GM19025 (cell line): Measurements from ENCODE around the gene RPL22.

Experiments
- ATAC-seq: cut with Tn5 transposase; IDR thresholded peaks from one replicate; pipeline ENCODE4 v1.9.1; 2021; ENCODE audit warnings: mild to moderate bottlenecking, low read depth, moderate library complexity; ENCODE audit not compliant: unreplicated experiment

RPL22 gene

DNA sequence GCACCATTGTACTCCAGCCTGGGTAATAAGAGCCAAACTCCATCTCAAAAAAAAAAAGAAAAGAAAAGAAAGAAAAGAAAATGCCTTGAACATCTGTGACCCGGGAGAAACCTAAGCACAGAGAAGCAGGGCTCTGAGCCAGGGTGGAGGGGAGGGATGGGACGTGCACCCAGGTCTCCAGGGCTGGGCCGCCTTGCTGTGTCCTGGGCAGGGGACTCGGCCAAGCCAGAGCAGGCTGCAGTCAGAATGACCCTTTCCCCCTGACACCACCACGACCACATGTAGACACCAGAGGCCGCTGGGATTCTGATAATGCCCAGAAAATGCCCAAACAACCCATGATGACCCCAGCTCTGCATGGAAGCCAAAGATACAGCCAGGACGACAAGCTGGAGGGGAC, 37.1 kb downstream of the RPL22 start:
- ATAC-seq, result no peak

DNA sequence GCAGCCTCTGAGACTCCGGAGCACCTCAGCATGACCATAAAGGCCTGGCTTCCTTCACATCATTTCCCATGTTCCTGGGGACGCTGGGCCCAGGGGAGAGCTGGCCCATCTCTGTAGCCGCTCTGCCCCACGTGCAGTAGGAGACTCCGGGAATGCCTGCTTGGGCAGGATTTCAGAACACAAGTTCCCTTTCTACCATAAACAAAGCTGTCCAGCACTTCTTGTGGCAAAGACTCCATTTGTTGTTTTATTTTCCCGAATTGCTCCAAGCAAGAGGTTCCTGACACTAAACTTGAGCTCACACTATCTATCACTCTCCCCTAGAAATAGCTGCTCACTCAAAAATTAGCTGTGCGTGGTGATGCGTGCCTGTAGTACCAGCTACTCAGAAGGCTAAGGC, 41.2 kb downstream of the RPL22 start:
- ATAC-seq, result no peak

DNA sequence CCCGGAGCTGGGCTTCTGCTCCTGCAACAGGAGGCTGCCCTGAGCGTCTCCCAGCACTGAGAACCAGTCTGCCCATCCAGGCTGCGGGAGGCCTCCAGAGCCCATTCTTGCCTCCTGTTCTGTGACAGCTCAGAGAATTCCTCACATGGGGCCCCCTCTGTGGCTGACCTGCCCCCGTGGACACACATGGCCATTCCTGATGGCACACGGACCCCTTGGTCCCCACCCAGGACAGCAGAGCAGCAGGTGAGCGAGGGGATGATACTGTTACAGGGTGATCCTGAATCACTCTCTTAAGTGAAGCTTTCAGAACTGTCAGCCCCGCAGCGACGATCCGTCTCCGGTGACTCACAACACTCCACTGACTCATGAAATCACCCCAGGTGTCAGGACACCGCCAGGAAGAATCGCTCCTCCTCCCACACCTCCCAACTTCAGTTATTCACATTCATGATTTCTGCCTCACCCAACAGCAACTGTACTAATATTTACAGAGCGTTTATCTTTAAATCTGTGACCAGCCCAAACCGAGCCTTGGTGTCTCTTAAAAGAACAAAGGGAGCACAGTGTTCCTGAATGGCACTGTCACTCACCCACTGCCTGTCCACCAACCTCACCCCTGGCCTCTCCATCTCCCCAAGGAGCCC, 41.7 kb downstream of the RPL22 start:
- ATAC-seq, result no peak

DNA sequence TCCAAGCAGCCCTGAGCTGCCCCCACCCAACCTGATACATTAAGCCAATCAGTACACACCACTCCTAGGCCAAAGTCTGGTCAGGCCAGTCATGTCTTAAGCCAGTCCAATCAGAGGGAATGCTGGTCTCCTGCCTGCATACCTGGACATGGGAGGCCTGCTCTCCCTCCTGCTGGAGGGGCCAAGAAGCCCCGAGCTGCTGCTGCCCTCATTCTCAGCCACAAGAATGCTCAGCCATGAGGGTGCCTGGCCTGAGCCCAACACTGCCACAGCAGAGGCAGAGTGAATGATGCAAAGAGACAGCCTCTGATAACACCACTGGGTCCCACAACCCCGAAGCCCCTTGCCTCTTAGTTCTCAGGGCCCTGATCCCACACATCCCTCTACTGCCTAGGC, 42.3 kb downstream of the RPL22 start:
- no peak for ATAC-seq

DNA sequence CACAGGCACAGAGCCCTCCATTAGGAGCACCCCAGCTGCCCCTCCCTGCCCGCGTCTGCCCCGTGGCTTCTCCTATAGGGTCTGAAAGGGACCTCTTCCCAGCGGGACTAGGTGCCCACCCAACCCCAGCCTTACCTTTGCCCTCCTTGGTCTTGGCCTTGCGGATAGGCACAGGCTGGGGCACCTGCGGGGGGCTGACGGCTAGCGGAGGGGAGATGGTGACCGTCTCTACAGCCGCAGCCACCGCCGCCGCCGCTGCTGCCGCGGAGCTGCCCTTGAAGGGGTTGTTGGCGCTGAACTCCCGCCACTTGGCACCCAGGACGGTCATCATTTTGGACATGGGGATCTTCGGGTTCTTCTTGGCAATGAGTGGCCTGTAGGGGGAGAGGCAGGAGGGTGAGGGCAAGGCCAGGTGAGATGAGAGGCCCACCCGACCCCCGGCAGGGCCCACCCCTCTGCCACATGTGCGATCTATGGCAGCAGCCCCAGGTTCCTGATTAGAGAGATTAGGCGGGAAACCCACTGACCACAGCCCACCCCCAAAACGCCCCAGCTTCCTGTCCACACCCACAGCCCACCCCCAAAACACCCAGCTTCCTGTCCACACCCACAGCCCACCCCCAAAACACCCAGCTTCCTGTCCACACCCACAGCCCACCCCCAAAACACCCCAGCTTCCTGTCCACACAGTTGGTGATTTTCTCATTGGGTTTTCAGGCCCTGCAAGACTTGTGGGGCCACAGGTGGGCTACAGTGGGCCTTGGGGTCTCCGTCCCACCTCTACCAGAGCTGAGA, 44.7 kb downstream of the RPL22 start:
- no peak for ATAC-seq

DNA sequence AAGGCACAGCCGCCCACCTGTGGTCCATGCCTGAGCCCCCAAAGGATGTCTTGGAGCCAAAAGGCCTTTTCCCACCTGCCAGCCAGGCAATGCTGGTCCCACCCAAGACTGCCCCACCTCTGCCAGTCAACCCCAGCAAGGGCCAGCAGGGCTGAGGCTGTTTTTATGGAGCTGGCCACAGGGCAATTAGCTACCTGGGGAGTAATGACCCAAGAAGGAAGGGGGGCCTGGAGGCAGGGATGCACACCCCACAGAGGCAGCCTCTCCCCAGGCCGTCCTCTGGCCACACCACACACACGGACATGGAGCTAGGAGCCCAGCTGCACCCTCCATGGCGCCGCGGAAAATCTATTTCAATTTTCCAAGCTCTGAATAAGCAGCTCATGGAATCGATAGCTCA, 46.5 kb downstream of the RPL22 start:
- ATAC-seq, result no peak

DNA sequence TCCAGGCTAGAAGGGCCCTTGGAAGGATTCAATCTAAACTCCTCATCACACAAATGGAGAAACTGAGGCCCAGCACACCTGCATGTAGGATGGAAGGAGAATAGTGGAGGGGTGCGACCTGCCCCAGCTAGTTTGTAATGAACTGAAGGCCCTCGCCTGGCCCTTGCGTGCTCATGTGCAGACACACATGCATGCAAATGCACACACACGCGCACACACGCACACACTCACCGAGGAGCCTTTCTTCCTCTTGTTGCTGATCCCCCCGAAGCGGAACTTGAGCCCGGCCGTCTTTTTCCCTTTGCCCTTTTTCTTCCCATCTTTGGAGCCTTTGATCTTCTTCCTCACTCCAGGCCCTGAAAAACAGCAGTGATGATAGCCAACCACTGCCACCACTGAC, 47.2 kb downstream of the RPL22 start:
- no peak for ATAC-seq

DNA sequence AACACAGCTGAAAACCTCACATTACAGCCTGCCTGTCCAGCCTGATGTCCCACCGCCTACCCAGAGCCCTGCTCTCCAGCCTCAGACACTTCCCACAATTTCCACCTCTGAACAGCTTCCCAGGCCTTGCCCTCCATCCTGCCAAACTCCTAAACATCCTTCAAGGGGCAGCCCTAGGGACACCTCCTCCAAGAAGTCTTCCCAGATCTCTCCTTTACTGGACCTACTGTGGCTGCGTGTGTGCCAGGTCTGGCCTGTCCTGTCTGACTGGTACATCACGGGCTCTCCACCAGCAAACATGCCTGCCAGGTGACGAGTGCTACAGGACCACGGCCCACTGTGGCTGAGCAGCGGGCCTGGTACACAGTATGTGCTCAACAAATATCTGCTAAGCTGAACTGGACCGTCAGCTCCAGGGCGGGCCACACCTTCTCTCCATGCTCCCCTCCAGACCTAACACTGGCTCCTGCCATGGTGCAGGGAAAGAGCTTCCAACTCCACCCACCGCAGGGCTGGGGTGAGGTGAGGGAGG, 48.0 kb downstream of the RPL22 start:
- ATAC-seq, result no peak

DNA sequence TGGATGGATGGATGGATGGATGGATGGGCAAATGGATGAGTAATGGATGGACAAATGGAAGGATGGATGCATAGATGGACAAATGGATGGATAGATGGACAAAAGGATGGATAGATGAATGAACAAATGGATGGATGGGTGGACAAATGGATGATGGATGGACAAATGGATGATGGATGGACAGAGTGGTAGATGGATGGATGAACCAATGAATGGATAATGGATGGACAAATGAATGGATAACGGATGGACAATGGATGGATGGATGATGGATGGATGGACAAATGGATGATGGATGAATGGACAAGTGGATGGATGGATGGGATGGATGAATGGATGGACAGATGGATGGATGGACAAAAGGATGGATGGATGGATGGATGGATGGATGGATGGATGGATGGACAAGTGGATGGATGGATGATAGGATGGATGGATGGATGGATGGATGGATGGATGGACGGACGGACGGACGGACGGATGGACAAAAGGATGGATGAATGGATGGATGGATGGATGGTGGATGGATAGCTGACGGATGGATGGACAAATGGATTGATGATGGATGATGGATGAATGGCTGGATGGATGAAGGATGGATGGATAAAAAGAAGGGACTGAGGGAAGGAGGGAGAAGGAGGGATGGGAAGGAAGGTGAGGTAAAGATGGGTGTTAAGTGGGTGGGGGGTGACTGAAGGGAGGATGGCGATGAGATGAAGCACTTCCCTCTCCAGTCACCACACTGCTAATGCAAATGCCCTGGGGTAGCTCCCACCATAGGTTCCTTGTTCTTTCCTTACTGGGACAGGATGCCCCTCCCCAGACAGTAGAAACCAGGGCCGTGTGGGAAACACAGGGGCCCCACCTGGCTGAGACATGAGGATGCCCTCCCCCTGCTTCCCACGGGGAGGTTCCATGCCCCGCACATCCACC, 49.1 kb downstream of the RPL22 start:
- no peak for ATAC-seq

DNA sequence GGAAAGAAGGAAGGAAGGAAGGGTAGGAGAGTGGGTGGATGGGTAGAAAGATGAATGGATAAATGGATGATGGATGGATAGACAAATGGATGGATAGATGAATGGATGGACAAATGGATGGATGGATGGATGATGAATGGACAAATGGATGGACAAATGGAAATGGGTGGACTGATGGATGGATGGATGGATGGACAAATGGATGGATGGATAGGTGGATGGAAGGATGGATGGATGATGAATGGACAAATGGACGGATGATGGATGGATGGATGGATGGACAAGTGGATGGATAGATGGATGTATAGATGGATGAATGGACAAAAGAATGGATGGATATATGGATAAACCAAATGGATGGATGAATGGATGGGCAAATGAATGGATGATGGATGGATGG, 49.8 kb downstream of the RPL22 start:
- ATAC-seq, result no peak

DNA sequence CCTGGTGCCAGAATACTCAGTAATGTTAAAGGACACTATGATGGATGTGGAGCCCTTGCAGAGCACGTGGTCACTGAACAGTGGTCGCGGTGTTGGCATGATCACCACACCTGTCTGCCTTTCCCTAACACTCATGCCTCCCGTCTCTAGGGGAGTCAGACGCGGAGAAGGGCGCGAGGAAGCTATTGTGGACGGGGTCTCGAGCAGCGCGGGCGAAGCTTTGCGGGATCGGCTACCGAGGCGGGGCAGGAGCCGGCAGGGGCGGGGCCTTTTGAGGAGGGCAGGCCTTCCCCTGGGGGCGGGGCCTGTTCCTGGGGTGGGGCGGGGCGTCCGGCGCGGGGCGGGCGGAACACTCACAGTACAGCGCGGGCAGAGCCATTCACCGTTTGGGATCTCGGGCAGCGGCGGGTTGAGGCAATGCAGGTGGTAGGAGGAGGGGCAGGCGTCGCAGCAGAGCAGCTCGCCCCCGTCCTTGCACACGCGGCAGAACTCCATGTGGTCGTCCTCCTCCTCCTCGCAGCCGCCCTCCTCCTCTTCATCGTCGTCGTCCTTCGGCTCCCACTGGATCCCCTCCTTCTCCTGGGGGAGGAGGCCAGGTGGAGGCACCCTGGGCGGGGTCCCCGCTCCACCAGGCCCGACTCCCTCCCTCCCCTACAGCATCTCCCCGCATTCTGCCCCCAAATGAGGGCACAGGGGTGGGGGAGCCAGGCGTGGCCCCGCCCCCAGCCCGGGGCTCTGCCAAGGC, 50.7 kb downstream of the RPL22 start:
- no peak for ATAC-seq

DNA sequence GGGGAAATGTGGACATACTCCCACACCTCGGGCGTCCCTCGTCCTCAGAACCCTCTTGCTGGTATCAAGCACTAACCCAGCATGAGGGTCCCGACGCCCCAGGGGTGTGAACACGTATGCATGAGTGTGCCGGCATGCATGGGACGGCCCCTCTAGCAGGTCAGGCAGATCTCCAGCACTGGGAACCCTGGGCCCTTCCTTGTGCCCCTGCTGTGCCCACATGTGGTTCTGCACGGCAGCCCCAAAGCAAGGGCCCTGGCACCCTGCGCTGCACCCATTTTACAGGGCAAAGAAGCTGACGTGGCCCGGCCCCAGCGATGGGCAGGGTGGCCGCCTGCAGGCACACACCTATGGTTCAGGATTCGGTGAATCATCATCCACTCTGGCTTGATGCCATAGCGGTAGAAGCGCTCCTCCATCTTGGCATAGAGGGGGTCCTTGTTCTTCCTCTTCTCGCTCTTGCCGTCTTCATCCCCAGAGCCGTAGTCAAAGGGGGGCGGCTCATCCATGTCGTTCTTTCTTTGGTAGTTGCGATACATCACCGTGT, 53.5 kb downstream of the RPL22 start:
- ATAC-seq, result no peak

DNA sequence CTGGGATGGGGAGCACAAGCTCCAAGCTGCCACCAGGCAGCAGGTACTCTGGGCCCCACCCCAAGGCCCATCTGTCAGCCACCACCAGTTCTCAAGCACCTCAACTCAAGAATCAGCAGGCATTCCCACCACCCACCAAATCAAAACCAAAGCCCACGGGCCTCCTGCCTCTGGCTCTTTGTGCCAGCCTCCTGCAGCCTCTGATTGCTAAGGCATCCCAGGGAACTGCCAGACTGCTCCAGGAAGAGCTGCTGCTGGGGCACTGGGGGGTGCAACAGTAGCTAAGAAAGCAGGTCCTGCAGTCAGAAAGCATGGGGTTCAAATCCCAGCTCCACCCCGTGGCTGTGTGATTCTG, 54.0 kb downstream of the RPL22 start:
- ATAC-seq, result no peak

DNA sequence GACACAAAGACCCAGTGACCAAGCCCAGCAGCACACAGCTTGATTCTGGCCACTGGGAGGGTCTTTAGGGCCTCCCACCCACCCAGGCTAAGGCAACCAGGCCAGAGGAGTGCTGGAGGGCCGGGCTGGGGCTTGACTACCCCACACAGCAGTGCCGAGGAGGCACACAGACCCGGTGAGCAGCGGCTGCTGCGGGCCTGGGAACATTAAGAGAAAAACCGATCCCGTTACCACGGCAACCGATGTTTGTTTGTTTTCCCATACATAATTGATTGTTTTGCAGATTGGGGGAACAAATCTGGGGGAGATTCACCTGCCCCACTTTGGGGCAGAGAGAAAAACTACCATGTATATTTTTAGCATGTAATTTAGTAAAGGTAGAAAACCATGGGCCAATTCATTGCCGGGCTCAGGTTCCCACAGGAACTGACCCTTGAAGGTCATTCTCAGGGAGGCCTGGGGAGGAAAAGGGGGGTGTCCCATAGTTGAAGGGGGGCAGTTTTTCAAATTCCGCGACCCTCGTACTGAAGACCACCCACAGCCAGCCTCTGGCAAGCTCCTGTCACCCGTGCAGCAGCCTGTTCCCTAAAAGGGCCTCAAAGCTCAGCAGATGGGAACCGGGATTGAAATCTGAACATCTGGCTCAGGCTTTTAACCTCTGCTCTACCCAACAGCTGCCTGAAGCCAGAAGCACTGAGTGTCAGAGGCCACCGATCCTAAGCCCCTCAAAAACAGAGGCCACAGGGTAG, 54.6 kb downstream of the RPL22 start:
- ATAC-seq, result no peak

DNA sequence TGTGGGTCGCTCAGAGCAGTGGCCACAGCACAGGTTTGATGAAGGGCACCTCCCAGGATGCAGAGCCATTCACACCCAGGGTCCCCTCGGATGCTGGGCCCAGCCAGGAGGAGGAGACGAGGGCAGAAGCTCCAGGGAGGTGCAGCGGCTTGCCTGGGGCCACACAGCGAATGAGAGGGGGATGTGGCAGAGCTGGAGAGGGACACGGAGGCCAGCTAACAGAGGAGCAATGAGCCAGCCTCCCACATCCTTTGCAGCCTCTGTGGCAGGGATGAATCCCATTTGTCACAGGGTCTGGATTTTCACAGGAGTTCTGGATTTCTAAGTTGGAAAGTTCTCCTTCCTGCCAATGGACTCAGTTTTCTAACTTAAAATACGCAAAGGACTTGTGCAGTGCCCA, 55.2 kb downstream of the RPL22 start:
- ATAC-seq, result no peak

DNA sequence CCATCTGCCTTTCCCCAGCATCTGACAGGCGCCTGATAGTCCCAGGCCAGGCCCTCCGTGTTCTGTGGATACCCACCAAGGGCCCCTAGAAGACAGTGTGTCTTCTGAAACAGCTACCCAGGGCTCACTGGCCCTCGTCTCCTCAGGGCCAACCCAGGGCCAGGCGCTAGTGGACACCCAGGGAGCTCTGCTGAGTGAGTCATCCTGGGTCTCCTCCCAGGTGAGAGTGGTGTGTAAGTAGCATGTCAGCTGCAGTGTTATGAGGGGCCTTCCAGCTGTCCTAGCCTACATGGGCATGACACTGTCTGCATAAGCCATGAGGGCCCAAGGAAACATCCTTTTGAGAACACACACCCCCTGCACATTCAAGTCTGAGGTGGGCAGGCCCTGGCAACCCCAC, 56.0 kb downstream of the RPL22 start:
- no peak for ATAC-seq

DNA sequence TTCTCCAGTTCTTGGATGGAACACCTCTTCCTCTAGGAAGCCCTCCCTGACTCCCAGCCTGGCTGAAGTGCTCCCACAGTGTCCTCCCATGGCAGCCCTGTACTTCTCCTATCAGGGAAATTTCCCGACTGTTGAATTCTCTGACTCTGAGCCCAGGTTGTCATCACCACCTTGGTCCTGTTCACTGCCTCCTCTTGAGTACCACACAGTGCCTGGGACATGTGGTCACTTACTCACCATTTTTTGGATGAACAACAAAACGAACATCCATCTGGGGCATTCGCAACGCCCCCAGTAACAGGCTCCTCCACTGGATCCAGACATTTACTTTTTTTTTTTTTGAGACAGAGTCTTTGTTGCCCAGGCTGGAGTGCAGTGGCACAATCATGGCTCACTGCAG, 56.7 kb downstream of the RPL22 start:
- ATAC-seq, result no peak

DNA sequence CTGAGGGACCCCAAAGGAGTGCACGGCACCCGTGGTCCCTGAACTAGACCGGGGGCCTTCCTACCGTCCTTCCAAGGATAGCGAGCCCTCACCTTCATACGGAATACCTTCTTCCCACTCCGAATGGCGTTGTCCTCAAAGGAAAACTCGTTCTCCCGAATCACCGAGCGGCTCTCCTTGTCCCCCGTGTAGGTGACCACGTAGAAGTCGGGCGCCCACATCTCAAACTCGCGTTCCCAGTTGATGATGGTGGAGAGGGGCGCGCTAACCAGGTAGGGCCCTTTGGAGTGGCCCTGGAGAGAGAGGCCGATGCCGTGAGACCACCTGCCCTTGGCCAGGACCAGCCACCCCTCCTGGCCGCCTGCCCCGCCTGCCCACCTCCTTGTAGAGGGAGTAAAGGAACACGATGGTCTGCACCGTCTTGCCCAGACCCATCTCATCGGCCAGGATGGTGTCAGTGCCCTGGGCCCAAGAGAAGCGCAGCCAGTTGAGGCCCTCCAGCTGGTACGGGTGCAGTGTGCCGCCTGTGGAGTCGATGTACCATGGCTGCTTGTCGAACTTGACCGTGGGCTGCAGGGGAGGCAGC, 57.3 kb downstream of the RPL22 start:
- ATAC-seq, result no peak

DNA sequence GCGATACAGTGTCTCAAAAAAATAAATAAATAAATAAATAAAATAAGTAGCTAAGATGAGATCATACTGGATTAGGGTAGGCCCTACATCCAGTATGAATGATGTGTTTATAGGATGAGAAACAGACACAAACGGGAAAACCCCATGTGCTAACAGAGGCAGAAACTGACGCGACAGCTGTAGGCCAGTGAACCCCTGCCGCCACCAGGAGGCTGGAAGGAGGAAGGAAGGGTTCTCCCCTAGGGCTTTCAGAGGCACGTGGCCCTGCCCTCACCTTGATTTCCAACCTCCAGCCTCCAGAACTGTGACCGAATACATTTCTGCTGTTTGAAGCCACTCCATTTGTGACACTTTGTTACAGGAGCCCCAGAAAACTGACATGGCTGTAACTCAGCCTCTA, 57.8 kb downstream of the RPL22 start:
- no peak for ATAC-seq
